GM21367 (cell line): ENCODE data around the gene ARMC2.

Source experiments
- ATAC-seq: cut with Tn5 transposase; IDR thresholded peaks from one replicate; pipeline ENCODE4 v1.9.1; 2021; ENCODE audit not compliant: unreplicated experiment

ARMC2 gene

GRCh38 chr6:108982154-108983113, 134.2 kb downstream of the ARMC2 start:
- no peak for ATAC-seq

- no peak for ATAC-seq
Measured at GRCh38 chr6:108983151-108983550, 134.9 kb downstream of the ARMC2 start.

- ATAC-seq: no peak
Measured at GRCh38 chr6:108985301-108985700, 137.1 kb downstream of the ARMC2 start.

GRCh38 chr6:108987156-108987555, 138.9 kb downstream of the ARMC2 start:
- no peak for ATAC-seq

DNA sequence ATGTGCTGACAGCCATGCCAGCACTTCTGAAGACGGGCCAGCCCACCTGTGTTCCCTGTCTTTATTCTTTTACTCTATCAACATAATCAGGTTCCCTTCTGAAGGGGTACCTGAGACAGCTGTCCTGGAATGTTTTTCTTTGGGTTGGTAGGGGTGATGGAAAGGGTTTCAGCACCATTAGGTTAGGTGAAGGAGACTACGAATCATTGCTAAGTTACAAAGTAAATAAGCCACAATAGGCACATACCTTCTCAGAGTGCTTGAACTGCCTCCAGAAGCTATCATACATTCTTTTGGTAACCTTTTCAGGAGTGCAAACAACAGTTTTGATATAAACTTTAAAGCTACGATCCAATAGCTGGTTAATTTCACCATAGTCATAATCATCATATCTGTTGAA, 140.1 kb downstream of the ARMC2 start:
- no peak for ATAC-seq

DNA sequence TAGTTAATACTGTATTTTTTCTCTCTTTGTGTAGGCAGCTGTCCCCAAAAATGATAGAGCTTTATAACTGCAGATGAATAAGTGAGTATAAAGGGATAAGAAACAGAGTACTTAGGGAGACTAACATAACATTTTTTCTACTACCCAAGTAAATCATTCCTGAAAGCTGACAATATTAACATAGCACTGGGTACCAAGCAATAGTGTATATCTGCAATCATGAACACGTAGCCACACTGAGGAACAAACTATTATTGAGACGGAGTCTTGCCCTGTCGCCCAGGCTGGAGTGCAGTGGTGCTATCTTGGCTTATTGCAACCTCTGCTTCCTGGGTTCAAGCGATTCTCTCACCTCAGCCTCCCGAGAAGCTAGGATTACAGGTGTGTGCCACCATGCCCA, 140.5 kb downstream of the ARMC2 start:
- ATAC-seq: no peak

DNA sequence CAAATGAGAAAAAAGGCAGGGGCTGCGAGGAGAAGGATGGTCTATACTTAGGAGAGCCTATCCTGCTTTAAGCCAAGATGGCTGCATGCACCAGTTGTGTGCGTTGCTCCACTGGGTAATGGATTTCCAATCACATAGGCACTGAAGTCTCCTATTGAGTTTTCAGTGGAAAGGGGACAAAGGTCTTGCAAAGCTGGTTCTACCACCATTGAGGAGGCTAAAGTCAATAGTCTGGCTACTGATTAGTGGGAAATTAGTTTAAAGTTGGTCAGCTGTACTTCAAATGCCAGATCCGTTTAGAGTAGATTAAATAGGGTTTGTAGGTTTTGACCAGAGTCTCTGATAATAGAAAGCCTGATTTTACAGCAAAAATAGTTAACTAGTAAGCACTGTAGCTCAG, 141.5 kb downstream of the ARMC2 start:
- no peak for ATAC-seq

- ATAC-seq: no peak
Measured at GRCh38 chr6:108993876-108994275, 145.7 kb downstream of the ARMC2 start.

GRCh38 chr6:108995296-108995695, 147.1 kb downstream of the ARMC2 start:
- ATAC-seq: no peak

DNA sequence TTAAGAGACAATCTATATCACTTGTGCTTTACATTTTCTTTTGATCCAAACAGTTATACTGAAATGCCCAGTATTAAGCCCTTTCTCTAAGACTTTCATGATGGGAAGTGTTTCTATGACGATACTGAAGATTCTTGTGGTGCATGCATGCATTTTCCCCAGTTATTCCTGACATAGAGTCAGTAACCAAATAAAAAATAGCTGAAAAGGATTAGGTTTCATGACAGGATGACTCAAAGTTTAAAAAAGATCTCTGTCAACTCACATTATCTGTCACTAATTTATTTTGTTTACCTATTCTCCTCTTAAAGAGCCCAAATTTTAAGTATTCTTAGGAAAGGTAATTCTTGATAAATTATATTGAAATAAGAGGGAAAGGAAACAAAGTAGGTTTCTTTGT, 148.0 kb downstream of the ARMC2 start:
- no peak for ATAC-seq

DNA sequence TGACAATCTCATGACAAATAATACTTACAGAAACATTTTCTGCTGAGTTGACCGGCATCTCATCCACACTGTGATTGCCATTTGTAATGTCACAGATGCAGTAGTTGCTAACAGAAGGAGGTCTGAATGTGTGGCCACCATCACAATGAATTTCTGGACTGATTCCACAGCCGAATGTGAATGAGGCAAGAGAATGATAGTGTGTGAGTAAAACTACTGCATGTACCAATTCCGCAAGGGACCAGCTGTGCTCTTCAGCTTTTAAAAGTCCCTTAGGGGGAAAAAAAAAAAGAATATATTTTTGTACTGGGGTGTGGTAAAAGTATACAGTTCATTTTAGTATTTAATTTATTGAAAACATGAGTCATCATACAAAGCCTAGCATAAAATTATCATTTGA, 150.3 kb downstream of the ARMC2 start:
- ATAC-seq: no peak

- no peak for ATAC-seq
Measured at GRCh38 chr6:108999428-108999827, 151.2 kb downstream of the ARMC2 start.

GRCh38 chr6:109000289-109000688, 152.1 kb downstream of the ARMC2 start:
- no peak for ATAC-seq

DNA sequence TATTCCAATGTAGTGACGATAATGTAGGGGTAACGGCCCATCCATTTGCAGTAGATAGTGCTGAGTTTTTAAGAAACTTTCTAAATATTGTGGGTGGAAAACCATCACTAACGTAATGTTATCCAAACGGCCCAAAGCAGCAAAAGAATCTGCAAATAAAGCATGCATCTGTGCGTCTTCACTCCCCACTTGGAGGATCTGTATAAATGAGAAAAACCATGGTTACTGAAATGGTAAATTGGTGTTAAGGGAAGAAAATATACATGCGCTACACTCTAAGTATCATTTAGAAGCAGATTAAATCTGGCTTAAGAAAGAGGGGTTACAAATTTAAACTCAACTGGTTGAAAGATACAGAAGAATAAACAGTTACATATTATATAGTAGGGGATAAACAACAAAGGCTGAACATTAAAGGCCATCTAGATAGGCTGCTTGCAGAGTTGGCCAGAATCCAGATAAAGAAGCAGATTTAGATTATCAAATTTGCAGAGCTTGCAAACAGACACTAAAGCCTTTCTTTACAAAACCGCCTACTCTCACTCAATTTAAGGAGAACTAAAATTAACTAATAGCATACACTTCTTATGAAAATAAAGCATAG, 153.2 kb downstream of the ARMC2 start:
- ATAC-seq: no peak

- ATAC-seq: no peak
Measured at GRCh38 chr6:109002051-109002697, 154.0 kb downstream of the ARMC2 start.

DNA sequence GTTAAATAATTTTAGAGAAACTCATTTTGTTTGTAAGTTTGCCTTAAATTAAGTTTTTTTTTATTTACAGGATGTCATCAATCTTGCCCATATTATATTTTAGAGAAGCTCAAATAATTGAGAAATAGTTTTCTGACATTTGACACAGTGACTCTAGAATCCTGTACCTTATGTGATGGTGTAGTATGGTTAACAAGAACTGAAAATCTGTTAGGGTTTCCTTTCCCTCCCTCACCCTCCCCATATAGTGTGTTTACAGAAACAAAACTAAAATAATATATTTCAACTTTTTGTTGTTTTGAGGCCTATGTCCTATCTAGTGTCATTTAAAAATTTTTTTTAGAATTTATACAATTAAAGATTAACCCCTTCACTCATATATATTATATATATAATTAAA, 154.7 kb downstream of the ARMC2 start:
- ATAC-seq: no peak

- no peak for ATAC-seq
Measured at GRCh38 chr6:109006818-109007217, 158.6 kb downstream of the ARMC2 start.

GRCh38 chr6:109007521-109007920, 159.3 kb downstream of the ARMC2 start:
- ATAC-seq: no peak

DNA sequence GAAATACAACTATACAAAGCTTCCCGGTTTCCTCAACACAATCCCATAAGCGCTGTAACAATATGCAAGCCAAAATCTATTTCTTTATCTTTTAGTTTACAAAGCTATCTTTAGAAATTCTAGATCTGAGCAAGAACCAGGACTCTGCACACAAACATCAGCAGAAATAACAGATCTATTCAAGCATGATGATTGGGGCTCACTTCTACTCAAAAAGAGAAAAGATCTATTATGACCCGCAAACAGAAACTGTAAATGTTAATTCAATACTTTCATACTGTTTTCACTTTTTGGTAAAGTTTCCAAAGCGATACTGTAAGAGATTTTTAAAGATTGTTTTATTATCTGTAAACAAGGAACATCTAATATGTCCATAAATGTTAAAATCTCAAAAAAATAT, 159.8 kb downstream of the ARMC2 start:
- no peak for ATAC-seq

GRCh38 chr6:109008537-109009235, 160.5 kb downstream of the ARMC2 start:
- ATAC-seq: peak; percentile 14

GRCh38 chr6:109009236-109009961, 161.2 kb downstream of the ARMC2 start:
- peak; percentile 94 for ATAC-seq
